ENCODE measurements around the gene MTCH2. TPM values are rescaled to one million over a fixed set of nuclear protein-coding genes. Genes with fewer than 3 reads are reported as not detected.

The MTCH2 gene
- total and polyA plus RNA-seq, 3 donors from 2014 or later: 71.1 to 396 (median 98.8) TPM

DNA sequence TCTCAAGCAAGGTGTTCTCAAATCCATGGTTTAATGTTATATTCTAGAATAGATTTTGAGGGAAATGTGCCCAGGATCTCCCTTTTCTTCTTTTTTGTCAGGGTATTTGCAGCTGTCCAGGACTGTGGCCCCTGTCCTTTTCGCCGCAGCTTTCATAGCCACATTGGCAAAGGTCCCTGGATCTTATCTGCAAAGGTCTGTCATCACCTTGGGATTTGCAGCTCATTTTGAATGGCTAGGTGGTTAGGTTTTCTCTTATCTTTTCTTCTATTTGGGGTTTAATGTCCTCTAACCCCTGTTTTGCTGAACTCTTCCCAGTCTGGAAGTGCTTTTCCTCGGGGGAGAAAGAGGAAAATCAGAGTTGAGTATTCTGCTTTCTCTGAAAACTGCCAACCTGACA is 36.4 kb downstream of the MTCH2 start:
- Histone ChIP-seq H3K4me1 (peaks cover 3% of the 10 kb centered on the region), H3K4me3 (no peak overlapping the region), H3K9me3 (no peaks in the 10 kb centered on the region), H3K27ac (no peak overlapping the region), H3K36me3 (ENCODE audit: low read depth, missing control alignments) (no peaks in the 10 kb centered on the region), H3K27me3 (no peaks in the 10 kb centered on the region)
- intact Hi-C loops (cut with DNase I; ENCODE audit: low total_unique reads): no loop called here
- DNase-seq: no peak
- 80 to 86% methylated on average over 3 of the region's 3 CpGs for WGBS, 2 donors
- no peak for TF ChIP-seq POLR2A (IDR thresholded peaks at IDR 0.05)
- TF ChIP-seq, protein P1, sequence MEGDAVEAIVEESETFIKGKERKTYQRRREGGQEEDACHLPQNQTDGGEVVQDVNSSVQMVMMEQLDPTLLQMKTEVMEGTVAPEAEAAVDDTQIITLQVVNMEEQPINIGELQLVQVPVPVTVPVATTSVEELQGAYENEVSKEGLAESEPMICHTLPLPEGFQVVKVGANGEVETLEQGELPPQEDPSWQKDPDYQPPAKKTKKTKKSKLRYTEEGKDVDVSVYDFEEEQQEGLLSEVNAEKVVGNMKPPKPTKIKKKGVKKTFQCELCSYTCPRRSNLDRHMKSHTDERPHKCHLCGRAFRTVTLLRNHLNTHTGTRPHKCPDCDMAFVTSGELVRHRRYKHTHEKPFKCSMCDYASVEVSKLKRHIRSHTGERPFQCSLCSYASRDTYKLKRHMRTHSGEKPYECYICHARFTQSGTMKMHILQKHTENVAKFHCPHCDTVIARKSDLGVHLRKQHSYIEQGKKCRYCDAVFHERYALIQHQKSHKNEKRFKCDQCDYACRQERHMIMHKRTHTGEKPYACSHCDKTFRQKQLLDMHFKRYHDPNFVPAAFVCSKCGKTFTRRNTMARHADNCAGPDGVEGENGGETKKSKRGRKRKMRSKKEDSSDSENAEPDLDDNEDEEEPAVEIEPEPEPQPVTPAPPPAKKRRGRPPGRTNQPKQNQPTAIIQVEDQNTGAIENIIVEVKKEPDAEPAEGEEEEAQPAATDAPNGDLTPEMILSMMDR (IDR thresholded peaks at IDR 0.05): no peak

DNA sequence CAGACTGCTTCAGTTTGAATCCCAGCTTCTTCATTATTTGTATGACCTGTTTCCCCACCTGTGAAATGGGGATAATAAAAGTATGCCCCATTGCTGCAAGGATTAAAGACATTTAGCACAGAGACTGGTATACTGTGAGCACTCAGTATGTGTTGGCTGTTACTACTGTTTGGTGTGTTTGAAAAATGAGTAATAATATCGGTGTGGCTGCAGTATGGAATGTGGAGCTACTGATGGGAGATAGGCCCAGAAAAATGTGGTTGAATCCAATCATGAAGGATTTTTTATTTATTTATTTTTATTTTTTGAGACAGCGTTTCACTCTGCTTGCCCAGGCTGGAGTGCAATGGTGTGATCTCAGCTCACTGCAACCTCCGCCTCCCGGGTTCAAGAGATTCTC is 39.1 kb downstream of the MTCH2 start:
- Histone ChIP-seq H3K4me3 (no peak overlapping the region), H3K4me1 (peaks cover 3% of the 10 kb centered on the region), H3K9me3 (no peaks in the 10 kb centered on the region), H3K27ac (no peak overlapping the region), H3K36me3 (ENCODE audit: low read depth, missing control alignments) (no peaks in the 10 kb centered on the region), H3K27me3 (no peaks in the 10 kb centered on the region)
- WGBS, 2 donors: 89 to 96% methylated on average over 4 of the region's 4 CpGs
- no peak for DNase-seq
- TF ChIP-seq, protein P1 (IDR thresholded peaks at IDR 0.05): no peak
- TF ChIP-seq POLR2A (IDR thresholded peaks at IDR 0.05): no peak
- intact Hi-C loops (cut with DNase I; ENCODE audit: low total_unique reads): no loop called here

DNA sequence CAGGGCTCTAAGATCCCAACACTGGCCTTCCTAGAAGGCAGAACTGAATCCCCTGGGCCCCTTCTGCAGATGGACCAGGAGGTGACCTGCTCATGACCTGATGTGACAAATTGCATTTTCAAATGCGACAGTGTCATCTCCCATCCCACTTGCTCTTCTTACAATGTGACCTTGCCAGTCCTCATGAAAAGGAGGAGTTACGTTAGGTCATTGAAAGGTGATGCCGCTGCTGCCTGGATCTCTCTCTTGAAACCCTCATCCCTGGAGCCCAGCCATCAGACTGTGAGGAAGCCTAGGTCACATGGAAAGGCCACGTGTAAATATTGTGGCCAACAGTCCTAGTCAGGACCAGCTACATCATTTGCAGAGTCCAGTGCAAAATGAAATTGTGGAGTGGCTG is 42.5 kb downstream of the MTCH2 start:
- H3K4me3 ChIP-seq: no peak overlapping the region
- H3K36me3 ChIP-seq (ENCODE audit: low read depth, missing control alignments): no peaks in the 10 kb centered on the region
- intact Hi-C loops (cut with DNase I; ENCODE audit: low total_unique reads): no loop called here
- 70 to 74% methylated on average over 4 of the region's 4 CpGs for WGBS, 2 donors
- H3K9me3 ChIP-seq: no peaks in the 10 kb centered on the region
- no peaks in the 10 kb centered on the region for H3K4me1 ChIP-seq
- no peak for DNase-seq
- TF ChIP-seq, protein P1 (IDR thresholded peaks at IDR 0.05): no peak
- TF ChIP-seq POLR2A (IDR thresholded peaks at IDR 0.05): no peak
- H3K27ac ChIP-seq: no peak overlapping the region
- no peaks in the 10 kb centered on the region for H3K27me3 ChIP-seq

DNA sequence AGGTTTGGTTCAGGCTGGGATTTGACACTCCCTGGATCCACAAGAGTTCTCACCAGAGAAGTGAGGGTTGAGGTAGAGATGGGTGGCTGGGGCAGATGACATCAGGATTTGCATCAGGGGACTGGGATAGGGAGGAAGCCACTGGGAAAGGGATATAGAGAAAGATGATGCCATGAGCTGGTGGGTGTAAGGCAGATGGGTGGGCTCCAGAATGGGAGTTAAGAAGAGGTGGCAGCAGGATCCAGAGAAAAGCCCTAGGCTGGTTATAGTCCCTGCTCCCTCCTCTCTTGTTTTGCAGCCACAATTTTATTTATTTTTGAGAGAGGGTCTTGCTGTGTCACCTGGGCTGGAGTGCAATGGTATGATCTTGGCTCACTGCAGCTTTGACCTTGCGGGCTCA is 46.4 kb downstream of the MTCH2 start:
- Histone ChIP-seq H3K4me1 (peaks cover 4% of the 10 kb centered on the region), H3K4me3 (no peak overlapping the region), H3K36me3 (ENCODE audit: low read depth, missing control alignments) (no peaks in the 10 kb centered on the region), H3K27me3 (no peaks in the 10 kb centered on the region), H3K27ac (no peak overlapping the region), H3K9me3 (no peaks in the 10 kb centered on the region)
- intact Hi-C loops (cut with DNase I; ENCODE audit: low total_unique reads): no loop called here
- WGBS, 2 donors: 88 to 94% methylated on average over 1 of the region's 1 CpG
- DNase-seq: no peak
- no peak for TF ChIP-seq POLR2A (IDR thresholded peaks at IDR 0.05)
- TF ChIP-seq, protein P1 (IDR thresholded peaks at IDR 0.05): no peak

DNA sequence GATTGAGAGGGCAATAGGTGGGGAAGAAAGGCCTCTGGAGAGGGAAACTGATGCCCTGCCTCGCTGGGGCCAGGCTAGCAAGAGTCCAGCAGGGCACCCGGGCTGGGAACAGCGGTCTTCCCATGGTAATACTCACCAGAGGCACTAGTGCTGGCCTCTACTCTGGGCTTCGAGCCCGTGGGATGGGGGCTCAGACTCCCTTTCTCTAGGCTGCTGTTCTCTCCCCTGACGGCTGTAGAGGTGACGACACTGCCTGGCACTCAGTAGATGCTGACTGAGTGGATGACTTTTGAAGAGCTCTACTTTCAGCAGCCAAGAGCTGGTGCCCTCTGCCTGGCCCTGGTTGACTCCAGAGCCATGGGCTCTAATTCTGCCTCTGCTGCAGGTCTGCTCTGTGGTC is 47.3 kb downstream of the MTCH2 start:
- H3K27me3 ChIP-seq: no peaks in the 10 kb centered on the region
- H3K9me3 ChIP-seq: no peaks in the 10 kb centered on the region
- no peak for DNase-seq
- no peak overlapping the region for H3K4me3 ChIP-seq
- no peak overlapping the region for H3K27ac ChIP-seq
- 74 to 78% methylated on average over 5 to 7 of the region's 7 CpGs for WGBS, 2 donors
- intact Hi-C loops (cut with DNase I; ENCODE audit: low total_unique reads): no loop called here
- no peaks in the 10 kb centered on the region for H3K36me3 ChIP-seq (ENCODE audit: low read depth, missing control alignments)
- TF ChIP-seq POLR2A (IDR thresholded peaks at IDR 0.05): no peak
- TF ChIP-seq, protein P1 (IDR thresholded peaks at IDR 0.05): no peak
- H3K4me1 ChIP-seq: peaks cover 4% of the 10 kb centered on the region

Data from testis (tissue), 3 donors.